RWPE2 (cell line): ENCODE results near the gene ANAPC2.
"Not testable (repeated sequence)": the region's sequence is repeated elsewhere in the genome, so short reads cannot be mapped to it uniquely, and the experiment has no call there.

Experiments
- ATAC-seq: fragments of 200-7000 bp; cut with Tn5 transposase; 3 replicates; pipeline ENCODE4 v1.9.1; 2021; ENCODE audit warnings: low read depth
- DNase-seq: peaks from one replicate; pipeline ENCODE4 v3.0.0-alpha.2; 2020; ENCODE audit warnings: low spot score
- H3K27ac ChIP-seq: fragments of 450-650 bp; 2 replicates; pipeline ENCODE4 v1.5.1; 2017; ENCODE audit warnings: mild to moderate bottlenecking; ENCODE audit not compliant: poor library complexity, severe bottlenecking
- H3K27me3 ChIP-seq: fragments of 250-450 bp; sonication (Bioruptor Pico); 2 replicates; pipeline ENCODE4 v1.5.1; 2021; ENCODE audit warnings: mild to moderate bottlenecking, moderate library complexity; ENCODE audit not compliant: insufficient read depth, poor library complexity, severe bottlenecking
- H3K36me3 ChIP-seq: fragments of 250-450 bp; sonication (Bioruptor Pico); 2 replicates; pipeline ENCODE4 v1.5.1; 2020; ENCODE audit warnings: low read depth, mild to moderate bottlenecking, moderate library complexity
- H3K4me1 ChIP-seq: fragments of 250-450 bp; sonication (Bioruptor Pico); 2 replicates; pipeline ENCODE4 v1.5.1; 2021; ENCODE audit warnings: mild to moderate bottlenecking, moderate library complexity; ENCODE audit not compliant: insufficient read depth, poor library complexity, severe bottlenecking
- H3K4me3 ChIP-seq: fragments of 250-450 bp; sonication (Bioruptor Pico); 2 replicates; pipeline ENCODE4 v1.5.1; 2021; ENCODE audit warnings: mild to moderate bottlenecking, moderate library complexity; ENCODE audit not compliant: severe bottlenecking
- H3K9me3 ChIP-seq: fragments of 250-450 bp; sonication (Bioruptor Pico); 2 replicates; pipeline ENCODE4 v1.5.1; 2021; ENCODE audit warnings: mild to moderate bottlenecking, moderate library complexity; ENCODE audit not compliant: severe bottlenecking
- TF ChIP-seq, protein P1 (sequence below): fragments of 450-650 bp; IDR thresholded peaks from one replicate; pipeline ENCODE4 v1.5.1; 2017; ENCODE audit warnings: mild to moderate bottlenecking, moderate library complexity; ENCODE audit not compliant: poor library complexity, severe bottlenecking

ANAPC2 gene

DNA sequence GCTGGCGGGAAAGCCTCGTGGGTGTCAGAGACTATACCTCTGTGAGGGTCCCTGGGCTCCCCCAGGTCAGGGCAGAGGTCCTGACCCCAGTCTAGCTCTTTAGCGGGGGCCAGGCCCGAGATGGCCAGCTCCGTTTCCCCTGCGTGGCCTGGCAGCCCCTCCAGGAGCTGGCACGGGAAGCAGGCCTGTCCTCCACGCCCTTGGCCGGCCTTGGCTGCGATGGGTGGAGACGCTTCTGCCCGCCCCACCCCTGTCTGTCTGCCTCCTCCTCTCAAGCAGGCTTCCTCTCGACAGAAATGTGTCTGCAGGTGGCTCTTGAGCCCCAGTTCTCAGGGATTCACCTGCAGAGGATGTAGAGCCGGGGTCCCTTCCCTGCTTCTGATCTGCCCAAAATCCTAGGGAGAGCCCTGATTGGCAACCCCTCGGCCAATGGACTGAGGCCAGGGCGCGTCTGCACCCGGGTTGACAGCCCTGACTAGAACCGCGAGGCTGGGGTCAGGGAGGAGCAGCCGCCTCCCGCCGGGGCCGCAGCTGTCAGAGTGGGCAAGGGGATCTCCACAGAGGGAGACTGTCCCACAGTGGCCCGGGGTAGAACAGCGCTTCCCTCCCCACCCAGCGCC, 52.0 kb downstream of the ANAPC2 start:
- Histone ChIP-seq H3K9me3 (no peaks in the 10 kb centered on the region), H3K27ac (no peak overlapping the region), H3K4me1 (no peaks in the 10 kb centered on the region), H3K4me3 (no peak overlapping the region), H3K36me3 (no peaks in the 10 kb centered on the region), H3K27me3 (peaks cover 52% of the 10 kb centered on the region)
- TF ChIP-seq, protein P1, sequence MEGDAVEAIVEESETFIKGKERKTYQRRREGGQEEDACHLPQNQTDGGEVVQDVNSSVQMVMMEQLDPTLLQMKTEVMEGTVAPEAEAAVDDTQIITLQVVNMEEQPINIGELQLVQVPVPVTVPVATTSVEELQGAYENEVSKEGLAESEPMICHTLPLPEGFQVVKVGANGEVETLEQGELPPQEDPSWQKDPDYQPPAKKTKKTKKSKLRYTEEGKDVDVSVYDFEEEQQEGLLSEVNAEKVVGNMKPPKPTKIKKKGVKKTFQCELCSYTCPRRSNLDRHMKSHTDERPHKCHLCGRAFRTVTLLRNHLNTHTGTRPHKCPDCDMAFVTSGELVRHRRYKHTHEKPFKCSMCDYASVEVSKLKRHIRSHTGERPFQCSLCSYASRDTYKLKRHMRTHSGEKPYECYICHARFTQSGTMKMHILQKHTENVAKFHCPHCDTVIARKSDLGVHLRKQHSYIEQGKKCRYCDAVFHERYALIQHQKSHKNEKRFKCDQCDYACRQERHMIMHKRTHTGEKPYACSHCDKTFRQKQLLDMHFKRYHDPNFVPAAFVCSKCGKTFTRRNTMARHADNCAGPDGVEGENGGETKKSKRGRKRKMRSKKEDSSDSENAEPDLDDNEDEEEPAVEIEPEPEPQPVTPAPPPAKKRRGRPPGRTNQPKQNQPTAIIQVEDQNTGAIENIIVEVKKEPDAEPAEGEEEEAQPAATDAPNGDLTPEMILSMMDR: no peak
- peak; percentile 40; the same call in 2 of the 3 replicates for ATAC-seq
- DNase-seq: peak; percentile 60

DNA sequence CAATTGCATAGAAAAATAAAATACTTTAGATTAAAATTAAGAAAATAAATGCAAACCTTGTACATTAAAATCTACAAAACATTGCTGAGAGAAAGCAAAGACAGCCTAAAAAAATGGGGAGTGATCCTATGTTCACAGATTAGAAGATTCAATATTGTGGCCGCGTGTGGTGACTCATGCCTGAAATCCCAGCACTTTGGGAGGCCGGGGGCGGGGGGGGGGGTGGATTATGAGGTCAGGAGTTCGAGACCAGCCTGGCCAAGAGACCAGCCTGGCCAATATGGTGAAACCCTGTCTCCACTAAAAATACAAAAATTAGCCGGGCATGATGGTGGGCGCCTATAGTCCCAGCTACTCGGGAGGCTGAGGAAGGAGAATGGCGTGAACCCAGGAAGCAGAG, 53.2 kb downstream of the ANAPC2 start:
- not testable (repeated sequence) for H3K36me3 ChIP-seq, H3K9me3 ChIP-seq, H3K4me1 ChIP-seq, DNase-seq, ATAC-seq, H3K4me3 ChIP-seq, H3K27ac ChIP-seq
- H3K27me3 ChIP-seq: peaks cover 40% of the 10 kb centered on the region

DNA sequence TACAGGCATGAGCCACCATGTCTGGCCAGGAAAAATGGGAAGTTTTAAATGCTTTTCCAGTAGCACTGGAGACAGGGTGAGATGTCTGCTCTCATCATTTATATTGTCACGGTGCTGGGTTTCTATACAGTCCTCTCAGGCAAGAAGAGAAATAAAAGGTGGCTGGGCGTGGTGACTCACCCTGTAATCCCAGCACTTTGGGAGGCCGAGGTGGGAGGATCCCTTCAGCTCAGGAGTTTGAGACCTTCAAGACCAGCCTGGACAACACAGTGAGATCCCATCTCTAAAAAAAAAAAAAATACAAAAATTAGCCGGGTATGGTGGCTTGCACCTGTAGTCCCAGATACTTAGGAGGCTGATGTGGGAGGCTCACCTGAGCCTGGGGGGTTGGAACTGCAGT, 54.2 kb downstream of the ANAPC2 start:
- Histone ChIP-seq H3K27ac (no peak overlapping the region), H3K27me3 (peaks cover 31% of the 10 kb centered on the region), H3K4me3 (no peak overlapping the region), H3K4me1 (no peaks in the 10 kb centered on the region), H3K9me3 (no peaks in the 10 kb centered on the region), H3K36me3 (no peaks in the 10 kb centered on the region)
- TF ChIP-seq, protein P1: no peak
- DNase-seq (no peak), ATAC-seq (no peak)

DNA sequence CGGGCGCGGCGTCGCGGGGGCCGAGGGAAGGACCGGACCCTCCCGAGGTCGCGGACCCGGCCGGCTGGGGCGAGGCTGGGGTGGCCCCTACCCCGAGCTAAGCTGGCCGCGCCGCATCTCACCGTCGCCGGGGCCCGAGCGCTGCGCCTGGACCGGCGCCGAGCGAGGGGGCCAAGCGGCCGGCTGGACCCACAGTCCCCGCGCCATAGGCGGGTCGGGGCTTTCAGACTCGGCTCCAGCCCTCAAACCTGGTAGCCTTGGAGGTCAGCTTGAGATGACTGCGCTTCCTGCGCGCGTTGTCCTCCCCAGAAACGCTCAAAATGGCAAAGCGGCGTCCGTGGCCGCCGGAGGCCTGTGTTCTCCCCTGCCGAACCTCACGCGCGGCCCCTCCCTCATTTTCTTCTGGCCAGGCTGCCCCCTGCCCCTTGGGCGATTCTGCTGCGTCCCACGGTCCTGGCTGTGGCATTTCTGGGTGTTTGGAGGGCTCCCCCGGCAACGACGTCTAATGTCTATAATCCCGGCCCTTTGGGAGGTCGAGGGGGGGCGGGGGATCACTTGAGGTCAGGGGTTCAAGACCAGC, 58.1 kb downstream of the ANAPC2 start:
- Histone ChIP-seq H3K4me1 (no peaks in the 10 kb centered on the region), H3K9me3 (no peaks in the 10 kb centered on the region), H3K4me3 (peak overlapping the region; percentile 55), H3K27me3 (no peaks in the 10 kb centered on the region), H3K36me3 (no peaks in the 10 kb centered on the region), H3K27ac (peak overlapping the region; percentile 65)
- DNase-seq (no peak), ATAC-seq (peak; percentile 16)
- TF ChIP-seq, protein P1: no peak

DNA sequence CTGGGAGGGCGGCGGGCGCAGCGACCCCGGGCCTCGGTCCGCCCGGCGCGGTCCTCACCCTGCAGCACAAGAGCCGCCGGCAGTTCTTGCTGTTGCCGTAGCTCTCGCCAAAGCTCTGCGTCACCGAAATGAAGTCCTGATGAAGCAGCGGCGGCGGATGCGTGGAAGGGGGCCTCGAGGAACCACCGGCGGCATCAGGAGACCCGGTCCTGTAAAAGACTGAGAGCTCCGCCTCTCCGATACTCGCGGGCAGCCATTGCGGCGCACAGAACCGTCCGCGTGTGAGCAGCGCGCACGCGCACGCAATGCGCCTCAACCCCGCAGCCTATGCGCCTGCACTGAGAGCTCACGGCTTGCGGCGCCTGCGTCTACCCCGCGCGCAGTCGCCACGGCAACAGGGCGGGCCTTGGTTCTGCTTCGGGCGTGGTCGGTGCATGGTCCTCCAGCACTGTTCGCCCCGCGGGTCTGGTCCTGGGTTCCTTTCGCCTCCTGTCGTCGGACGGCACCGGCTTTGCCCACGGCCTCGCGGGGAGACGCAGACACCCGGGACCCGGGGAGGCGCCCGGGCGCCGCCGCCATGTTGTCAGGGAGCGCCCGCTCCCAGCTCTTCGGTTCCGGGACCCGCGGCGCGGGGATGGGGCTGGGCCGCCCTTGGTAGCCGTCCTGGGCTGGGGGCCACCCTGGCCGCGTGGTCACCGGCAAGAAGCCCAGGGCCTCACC, 58.7 kb downstream of the ANAPC2 start:
- Histone ChIP-seq H3K9me3 (no peaks in the 10 kb centered on the region), H3K27ac (peak overlapping the region; percentile 65), H3K36me3 (no peaks in the 10 kb centered on the region), H3K27me3 (no peaks in the 10 kb centered on the region), H3K4me1 (no peaks in the 10 kb centered on the region), H3K4me3 (peak overlapping the region; percentile 55)
- ATAC-seq (peak; percentile 96), DNase-seq (peak; percentile 88)
- TF ChIP-seq, protein P1: no peak
